ENCODE data around the gene C19orf73.
A peak's percentile ranks its signal among the peaks of the same experiment; 100 is the strongest.
"Not testable (repeated sequence)": the region's sequence is repeated elsewhere in the genome, so short reads cannot be mapped to it uniquely, and the experiment has no call there.

The C19orf73 gene

GRCh38 chr19:49148784-49149651 lies 30.1 kb upstream of the C19orf73 start:
- peak; percentile 95 for DNase-seq

DNA sequence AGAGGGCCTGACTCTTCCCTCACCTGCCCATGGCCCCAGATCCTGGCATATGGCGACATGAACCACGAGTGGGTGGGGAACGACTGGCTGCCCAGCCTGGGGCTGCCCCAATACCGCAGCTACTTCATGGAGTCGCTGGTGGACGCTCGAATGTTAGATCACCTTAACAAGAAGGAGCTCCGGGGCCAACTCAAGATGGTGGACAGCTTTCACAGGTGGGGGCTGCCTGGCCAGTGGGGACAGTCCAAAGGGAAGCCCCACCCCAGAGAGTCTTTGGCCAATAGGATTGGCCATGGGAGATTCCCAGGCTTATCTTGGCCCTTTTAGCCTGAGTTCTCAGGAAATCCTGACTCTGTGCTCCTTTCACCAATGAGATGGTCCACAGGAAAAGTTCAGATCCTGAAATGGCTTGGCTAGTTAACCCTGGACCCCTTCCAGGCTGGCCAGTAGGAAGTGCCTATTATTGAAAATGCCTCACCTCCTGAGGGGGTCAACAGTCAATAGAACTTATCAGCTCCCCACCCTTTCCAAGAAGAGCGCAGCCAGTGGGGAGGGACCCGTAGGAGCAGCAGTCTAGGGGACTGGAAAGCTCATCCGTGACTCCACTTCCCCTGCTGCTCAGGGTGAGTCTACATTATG lies 29.2 kb upstream of the C19orf73 start:
- DNase-seq = no peak

GRCh38 chr19:49146408-49146770 lies 27.4 kb upstream of the C19orf73 start:
- not testable (repeated sequence) for DNase-seq

DNA sequence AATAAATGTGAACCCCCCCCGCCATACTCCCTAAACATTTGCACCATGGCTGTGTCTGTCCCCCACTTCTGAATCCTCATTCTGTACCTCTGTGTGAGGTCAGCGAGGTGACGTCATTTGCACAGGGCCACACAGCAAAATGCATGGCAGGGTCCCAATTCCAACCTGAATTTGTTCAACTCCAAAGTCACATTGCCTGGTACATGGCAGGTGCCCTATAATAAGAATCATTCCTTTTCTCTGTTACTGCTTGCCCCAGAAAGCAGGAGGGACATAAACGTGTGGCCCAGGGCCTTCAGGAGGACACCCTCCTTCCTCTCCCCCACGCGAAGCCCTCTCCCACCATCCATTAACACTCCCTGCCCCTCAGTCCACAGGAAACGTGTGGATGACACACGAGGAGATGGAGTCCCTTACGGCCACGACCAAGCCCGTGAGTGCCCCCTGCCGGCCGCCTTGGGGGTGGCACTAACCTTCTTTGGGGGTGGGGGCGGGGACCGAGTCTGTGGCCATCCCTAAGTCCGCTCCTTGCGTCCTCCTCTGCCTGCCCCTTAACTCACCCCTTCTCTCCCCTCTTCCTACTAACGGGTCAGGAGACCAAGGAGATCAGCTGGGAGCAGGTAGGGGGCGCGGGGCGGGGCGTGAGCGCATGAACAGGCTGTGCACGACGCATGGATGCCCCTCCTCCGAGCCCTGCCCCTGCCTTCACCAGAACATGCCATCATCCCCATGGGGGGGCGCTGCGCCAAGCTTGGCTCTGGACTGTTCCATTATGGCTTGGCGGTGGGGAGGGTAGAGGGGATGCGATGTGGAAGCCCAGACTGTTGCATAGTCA lies 26.8 kb upstream of the C19orf73 start:
- DNase-seq = peak; percentile 53

- DNase-seq = no peak
Observed at GRCh38 chr19:49142866-49143335, 24.0 kb upstream of the C19orf73 start.

DNA sequence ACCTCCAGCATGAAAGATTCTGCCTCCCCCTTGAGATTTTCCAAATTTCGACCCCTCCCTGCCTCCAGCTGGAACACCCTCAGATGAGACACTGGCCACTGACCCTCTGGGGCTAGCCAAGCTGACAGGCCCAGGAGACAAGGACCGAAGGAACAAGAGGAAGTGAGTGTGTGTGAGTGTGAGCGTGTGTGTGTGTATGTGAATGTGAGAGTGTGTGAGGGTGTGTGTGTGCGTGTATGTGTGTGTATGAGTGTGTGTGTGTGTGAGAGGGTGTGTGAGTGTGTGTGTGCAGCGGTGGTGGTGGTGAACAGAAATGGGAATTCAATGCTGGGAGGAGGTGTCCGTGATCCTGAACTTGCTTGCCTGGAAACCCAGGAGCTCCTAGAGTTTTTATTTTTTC lies 22.4 kb upstream of the C19orf73 start:
- no peak for DNase-seq

DNA sequence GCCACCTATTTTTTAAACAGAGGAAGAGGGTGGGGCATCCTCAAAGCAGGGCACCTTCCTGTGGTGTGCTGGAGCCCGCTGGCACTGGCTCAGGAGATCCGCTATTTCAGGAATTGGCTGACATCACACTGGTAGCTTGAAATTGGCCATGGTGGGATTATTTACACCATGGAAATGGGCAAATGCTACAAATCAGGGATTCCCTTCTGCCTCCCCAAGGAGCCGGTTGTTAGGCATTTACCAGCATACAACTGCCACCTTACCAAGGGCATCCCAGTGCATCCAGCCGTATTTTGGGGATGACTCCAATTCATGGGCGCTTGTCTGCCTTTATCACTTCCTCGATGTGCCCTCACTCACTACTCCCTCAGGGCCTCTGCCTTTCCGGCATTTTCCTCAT lies 22.0 kb upstream of the C19orf73 start:
- DNase-seq = no peak

GRCh38 chr19:49136771-49137171 lies 17.8 kb upstream of the C19orf73 start:
- no peak for DNase-seq

DNA sequence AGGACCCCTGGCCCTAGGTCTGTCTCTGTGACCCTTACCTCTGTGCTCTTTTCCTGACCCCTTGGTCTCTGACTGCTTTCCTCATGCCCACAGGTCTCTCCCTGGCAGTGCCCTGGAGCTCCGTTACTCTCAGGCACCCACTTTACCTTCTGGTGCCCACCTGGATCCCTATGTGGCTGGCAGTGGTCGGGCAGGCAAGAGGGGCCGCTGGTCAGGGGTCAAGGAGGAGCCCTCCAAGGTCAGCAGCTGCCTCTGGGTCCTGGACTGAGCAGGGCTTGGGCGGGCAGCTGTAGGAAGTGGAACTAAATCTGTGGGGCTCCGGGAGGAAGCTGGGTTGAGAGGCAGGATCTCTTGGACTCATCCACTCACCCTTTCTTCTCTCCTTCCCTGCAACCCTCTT lies 16.7 kb upstream of the C19orf73 start:
- DNase-seq = no peak

- peak; percentile 74 for DNase-seq
Observed at GRCh38 chr19:49133621-49134454, 14.9 kb upstream of the C19orf73 start.

GRCh38 chr19:49132974-49133609 lies 14.1 kb upstream of the C19orf73 start:
- DNase-seq = peak; percentile 69

GRCh38 chr19:49130325-49130724 lies 11.4 kb upstream of the C19orf73 start:
- DNase-seq = no peak

- no peak for DNase-seq
Observed at GRCh38 chr19:49129238-49129583, 10.3 kb upstream of the C19orf73 start.

DNA sequence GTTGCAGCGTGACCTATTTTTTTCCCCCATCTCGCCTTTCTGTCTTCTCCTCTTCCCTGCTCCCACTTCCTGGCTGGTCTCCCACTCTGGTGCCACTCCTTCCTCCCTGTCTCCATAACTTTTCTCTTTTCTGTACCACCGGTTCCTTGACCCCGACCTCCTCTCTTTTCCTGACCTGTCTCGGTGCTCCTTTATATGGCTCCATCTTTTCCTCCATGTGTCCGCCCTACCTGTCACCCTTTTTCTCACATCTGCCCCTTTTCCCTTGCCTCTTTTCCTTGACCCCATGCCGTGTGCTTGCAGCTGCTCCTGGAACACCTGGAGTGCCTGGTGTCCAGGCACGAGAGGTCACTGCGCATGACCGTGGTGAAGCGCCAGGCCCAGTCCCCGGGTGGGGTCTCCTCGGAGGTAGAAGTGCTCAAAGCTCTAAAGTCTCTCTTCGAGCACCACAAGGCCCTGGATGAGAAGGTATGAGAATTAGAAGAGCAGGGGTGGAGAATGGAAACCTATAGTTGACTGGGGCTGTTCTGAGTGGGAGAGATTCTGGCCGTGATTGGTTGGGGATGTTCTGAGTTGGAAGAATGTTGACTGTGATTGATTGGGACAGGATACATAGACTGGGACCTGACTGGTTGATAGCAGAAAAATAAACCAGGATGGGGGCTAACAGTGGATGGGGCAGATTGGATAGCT lies 9.7 kb upstream of the C19orf73 start:
- no peak for DNase-seq

GRCh38 chr19:49127674-49128544 lies 9.0 kb upstream of the C19orf73 start:
- peak; percentile 93 for DNase-seq

GRCh38 chr19:49127225-49127624 lies 8.3 kb upstream of the C19orf73 start:
- DNase-seq = not testable (repeated sequence)

GRCh38 chr19:49126575-49126974 lies 7.6 kb upstream of the C19orf73 start:
- no peak for DNase-seq

- DNase-seq = no peak
Observed at GRCh38 chr19:49125025-49125731, 6.2 kb upstream of the C19orf73 start.

- not testable (repeated sequence) for DNase-seq
Observed at GRCh38 chr19:49123285-49123684, 4.3 kb upstream of the C19orf73 start.

DNA sequence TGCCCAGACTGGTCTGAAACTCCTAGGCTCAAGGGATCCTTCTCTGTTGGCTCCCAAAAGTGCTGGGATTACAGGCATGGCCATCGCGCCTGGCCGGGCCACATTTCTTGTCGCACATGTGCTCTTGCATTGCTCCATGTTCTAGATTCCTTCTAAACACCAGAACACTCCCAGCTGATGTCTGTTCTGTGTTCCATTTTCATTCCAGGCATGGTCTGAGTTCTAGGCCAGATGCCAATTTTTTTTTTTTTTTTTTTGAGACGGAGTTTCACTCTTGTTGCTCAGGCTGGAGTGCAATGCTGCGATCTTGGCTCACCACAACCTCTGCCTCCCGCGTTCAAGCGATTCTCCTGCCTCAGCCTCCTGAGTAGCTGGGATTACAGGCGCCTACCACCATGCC lies 2.9 kb upstream of the C19orf73 start:
- not testable (repeated sequence) for DNase-seq

Data from NCI-H1105 (cell line).